ENCODE measurements around the gene B3GAT1. TPM values are rescaled to one million over a fixed set of nuclear protein-coding genes. Genes with fewer than 3 reads are reported as not detected.

B3GAT1 gene
- total RNA-seq, 1 donor from 2014 or later, result 0.32 TPM

DNA sequence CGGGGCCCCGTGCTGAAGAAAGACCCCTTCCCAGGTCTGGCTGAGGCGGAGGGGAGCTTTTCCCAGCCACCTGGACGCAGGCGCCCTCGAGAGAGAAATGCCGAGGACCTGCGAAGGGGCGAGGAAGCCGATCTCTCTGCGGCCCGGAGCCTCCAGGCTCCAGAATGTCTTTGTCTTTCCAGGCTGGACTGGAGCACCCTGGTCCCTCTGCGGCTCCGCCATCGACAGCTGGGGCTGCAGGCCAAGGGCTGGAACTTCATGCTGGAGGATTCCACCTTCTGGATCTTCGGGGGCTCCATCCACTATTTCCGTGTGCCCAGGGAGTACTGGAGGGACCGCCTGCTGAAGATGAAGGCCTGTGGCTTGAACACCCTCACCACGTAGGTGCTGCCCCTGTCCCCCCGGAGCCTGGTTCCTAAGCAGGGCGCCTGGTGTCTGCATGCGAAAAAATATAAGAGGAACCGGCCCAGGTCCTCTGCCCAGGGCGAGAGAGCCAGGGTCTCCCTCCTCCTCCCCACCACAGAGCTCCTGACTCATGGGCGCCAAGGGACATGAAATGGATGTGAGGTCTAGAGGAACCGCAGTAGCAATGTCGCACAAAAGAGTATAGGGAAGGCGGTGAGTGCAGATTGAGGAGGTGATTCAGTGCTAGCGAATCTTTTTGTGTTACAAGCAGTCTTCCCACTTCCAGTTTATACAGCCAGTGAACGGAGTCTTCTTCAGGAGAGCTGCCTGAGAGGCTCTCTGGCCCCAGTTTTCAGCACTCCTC lies 69.3 kb downstream of the B3GAT1 start:
- Histone ChIP-seq H3K27me3 (no peaks in the 10 kb centered on the region), H3K36me3 (no peaks in the 10 kb centered on the region), H3K27ac (no peak overlapping the region), H3K4me1 (no peaks in the 10 kb centered on the region), H3K9me3 (no peaks in the 10 kb centered on the region), H3K4me3 (no peak overlapping the region)
- TF ChIP-seq, protein P1, sequence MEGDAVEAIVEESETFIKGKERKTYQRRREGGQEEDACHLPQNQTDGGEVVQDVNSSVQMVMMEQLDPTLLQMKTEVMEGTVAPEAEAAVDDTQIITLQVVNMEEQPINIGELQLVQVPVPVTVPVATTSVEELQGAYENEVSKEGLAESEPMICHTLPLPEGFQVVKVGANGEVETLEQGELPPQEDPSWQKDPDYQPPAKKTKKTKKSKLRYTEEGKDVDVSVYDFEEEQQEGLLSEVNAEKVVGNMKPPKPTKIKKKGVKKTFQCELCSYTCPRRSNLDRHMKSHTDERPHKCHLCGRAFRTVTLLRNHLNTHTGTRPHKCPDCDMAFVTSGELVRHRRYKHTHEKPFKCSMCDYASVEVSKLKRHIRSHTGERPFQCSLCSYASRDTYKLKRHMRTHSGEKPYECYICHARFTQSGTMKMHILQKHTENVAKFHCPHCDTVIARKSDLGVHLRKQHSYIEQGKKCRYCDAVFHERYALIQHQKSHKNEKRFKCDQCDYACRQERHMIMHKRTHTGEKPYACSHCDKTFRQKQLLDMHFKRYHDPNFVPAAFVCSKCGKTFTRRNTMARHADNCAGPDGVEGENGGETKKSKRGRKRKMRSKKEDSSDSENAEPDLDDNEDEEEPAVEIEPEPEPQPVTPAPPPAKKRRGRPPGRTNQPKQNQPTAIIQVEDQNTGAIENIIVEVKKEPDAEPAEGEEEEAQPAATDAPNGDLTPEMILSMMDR (IDR thresholded peaks at IDR 0.05), result no peak
- intact Hi-C loops (cut with DNase I), result no loop called here
- no peak for DNase-seq (ENCODE audit: low spot score in 2 of 2)

DNA sequence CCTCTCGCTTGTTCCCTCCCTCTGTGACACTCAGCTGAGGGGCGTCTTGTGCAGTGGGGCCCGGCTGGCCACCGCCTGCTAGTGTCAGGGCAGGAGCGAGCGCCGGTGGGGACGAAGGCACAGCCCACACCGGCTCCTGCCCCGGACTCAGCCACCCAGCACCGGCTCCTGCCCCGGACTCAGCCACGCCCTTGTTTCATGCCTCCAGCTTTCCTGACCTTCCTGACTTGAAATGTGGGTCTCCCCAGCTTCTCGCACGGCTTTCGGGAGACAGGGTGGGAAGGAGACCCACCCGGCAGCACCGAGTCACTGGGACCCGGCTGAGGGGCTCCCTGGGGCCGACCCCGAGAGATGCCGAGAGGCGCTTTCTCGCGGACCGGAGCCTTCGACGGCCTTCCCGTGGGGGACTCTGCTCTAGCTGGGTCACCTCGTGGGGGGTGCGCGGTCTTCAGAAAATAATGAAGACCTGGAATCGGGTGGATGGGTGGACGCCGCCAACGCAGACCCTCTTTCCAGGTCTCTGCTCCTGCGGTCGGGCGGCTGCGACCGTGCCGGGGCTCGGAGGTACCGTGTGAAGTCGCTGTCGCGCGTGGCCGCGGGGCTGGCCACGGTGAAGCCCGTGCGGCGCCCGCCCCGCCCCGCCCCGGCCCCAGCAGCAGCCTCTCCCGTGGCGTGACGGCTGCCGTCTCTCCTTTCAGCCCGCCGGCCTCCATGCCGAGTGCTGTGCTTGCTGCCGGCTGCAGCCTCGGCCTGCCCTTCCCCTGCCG lies 70.1 kb downstream of the B3GAT1 start:
- intact Hi-C loops (cut with DNase I), result no loop called here
- Histone ChIP-seq H3K27me3 (no peaks in the 10 kb centered on the region), H3K4me1 (no peaks in the 10 kb centered on the region), H3K27ac (no peak overlapping the region), H3K36me3 (no peaks in the 10 kb centered on the region), H3K9me3 (no peaks in the 10 kb centered on the region), H3K4me3 (no peak overlapping the region)
- TF ChIP-seq, protein P1 (IDR thresholded peaks at IDR 0.05), result no peak
- peak in 1 of 2 donors; percentile 53 for DNase-seq (ENCODE audit: low spot score in 2 of 2)

DNA sequence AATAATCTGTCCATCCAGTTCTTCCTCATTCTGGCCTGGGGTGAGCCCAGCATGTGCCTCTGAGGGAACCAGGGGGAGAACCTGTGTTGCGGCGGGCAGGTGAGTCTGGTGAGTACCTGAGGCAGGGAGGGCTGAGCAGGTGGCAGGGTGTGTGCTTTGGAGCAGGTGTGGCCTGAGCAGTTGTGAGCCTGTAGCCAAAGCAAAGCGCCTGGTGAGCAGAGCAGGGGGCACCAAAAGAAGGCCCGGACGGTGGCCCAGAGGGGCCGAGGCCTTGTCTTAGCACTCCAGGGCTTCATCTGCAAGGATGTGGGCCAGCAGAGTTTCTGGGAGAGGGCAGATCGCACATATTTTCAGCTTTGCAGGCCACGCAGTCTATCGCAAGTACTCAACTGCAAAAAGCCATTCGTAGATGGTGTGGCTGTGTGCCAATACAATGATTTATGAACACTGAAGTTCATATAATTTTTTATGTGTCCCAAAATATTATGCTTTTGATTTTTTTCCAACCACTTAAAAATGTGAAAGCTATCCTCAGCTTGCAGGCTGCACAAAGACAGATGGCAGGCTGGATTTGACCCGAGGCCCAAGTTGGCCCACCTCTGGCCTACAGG lies 71.6 kb downstream of the B3GAT1 start:
- H3K27ac ChIP-seq, result no peak overlapping the region
- no peak overlapping the region for H3K4me3 ChIP-seq
- TF ChIP-seq, protein P1 (IDR thresholded peaks at IDR 0.05), result no peak
- H3K4me1 ChIP-seq, result no peaks in the 10 kb centered on the region
- H3K36me3 ChIP-seq, result no peaks in the 10 kb centered on the region
- no peaks in the 10 kb centered on the region for H3K27me3 ChIP-seq
- intact Hi-C loops (cut with DNase I), result no loop called here
- DNase-seq (ENCODE audit: low spot score in 2 of 2), result no peak
- H3K9me3 ChIP-seq, result no peaks in the 10 kb centered on the region

DNA sequence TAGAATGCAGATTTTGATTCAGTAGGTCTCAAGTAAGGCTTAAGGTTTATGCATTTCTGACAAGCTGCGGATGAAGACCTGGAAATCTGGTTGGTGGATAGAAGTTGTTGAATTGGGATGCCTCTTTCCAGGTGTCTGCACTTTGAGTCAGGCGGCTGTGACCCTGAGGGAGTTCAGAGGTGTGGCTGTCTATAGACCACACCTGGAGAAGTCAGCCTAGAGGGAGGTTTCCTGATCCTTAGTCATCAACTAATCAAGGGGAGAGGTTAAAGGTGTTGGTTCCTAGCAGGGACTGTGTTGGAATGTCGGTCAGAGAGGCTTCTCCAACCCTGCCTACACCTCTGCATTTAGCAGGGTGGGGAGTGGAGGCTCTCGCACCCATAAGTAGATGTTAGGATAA lies 72.3 kb downstream of the B3GAT1 start:
- Histone ChIP-seq H3K36me3 (no peaks in the 10 kb centered on the region), H3K9me3 (no peaks in the 10 kb centered on the region), H3K4me3 (no peak overlapping the region), H3K27me3 (no peaks in the 10 kb centered on the region), H3K27ac (no peak overlapping the region), H3K4me1 (no peaks in the 10 kb centered on the region)
- TF ChIP-seq, protein P1 (IDR thresholded peaks at IDR 0.05), result no peak
- intact Hi-C loops (cut with DNase I), result no loop called here
- DNase-seq (ENCODE audit: low spot score in 2 of 2), result no peak

DNA sequence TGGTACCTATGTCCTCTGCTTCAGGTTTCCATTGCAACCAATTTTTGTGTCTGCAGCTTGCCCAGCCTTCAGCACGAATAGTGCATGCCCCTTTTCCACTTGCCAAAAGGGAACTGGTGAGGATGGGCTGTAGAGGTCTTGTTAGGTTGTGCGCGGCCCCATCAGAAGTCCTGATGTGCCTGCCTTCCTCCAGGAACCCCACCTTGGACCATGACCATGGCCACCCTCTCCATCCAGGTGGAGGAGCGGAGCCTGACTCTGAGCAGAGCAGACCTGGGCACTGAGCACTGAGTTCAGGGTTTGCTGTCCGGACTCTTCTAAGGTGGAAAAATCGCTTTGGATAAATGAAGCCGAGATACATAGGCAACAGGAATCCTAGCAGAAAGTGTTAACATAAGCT lies 73.4 kb downstream of the B3GAT1 start:
- no peak for DNase-seq (ENCODE audit: low spot score in 2 of 2)
- TF ChIP-seq, protein P1 (IDR thresholded peaks at IDR 0.05), result no peak
- H3K4me3 ChIP-seq, result no peak overlapping the region
- H3K27ac ChIP-seq, result no peak overlapping the region
- intact Hi-C loops (cut with DNase I), result no loop called here
- no peaks in the 10 kb centered on the region for H3K36me3 ChIP-seq
- no peaks in the 10 kb centered on the region for H3K4me1 ChIP-seq
- no peaks in the 10 kb centered on the region for H3K9me3 ChIP-seq
- H3K27me3 ChIP-seq, result no peaks in the 10 kb centered on the region

All from ascending aorta (tissue), 2 donors.